T-helper 2 cell treated with Interferon-gamma antibody and Interleukin-4, amounts not matched to agents 5 μg/mL and 100 μg/mL, for 36 hours (primary cell): ENCODE data around the gene IFT43.

Experiments used
- DNase-seq: peaks from one replicate; pipeline ENCODE4 v3.0.0; 2021; ENCODE audit warnings: low spot score
- H3K27ac Mint-ChIP-seq: one replicate; pipeline ENCODE4 v1.8.0; 2021; ENCODE audit warnings: mild to moderate bottlenecking, mixed read lengths
- H3K27me3 Mint-ChIP-seq: one replicate; pipeline ENCODE4 v1.8.0; 2021; ENCODE audit warnings: low read depth, mixed read lengths
- H3K36me3 Mint-ChIP-seq: one replicate; pipeline ENCODE4 v1.8.0; 2021; ENCODE audit warnings: low read depth, mixed read lengths
- H3K4me1 Mint-ChIP-seq: one replicate; pipeline ENCODE4 v1.8.0; 2021; ENCODE audit warnings: low read depth, mixed read lengths
- H3K4me3 Mint-ChIP-seq: one replicate; pipeline ENCODE4 v1.8.0; 2022; ENCODE audit warnings: mild to moderate bottlenecking, moderate library complexity, mixed read lengths
- H3K9me3 Mint-ChIP-seq: one replicate; pipeline ENCODE4 v1.8.0; 2021; ENCODE audit warnings: mixed read lengths

Gene IFT43

DNA sequence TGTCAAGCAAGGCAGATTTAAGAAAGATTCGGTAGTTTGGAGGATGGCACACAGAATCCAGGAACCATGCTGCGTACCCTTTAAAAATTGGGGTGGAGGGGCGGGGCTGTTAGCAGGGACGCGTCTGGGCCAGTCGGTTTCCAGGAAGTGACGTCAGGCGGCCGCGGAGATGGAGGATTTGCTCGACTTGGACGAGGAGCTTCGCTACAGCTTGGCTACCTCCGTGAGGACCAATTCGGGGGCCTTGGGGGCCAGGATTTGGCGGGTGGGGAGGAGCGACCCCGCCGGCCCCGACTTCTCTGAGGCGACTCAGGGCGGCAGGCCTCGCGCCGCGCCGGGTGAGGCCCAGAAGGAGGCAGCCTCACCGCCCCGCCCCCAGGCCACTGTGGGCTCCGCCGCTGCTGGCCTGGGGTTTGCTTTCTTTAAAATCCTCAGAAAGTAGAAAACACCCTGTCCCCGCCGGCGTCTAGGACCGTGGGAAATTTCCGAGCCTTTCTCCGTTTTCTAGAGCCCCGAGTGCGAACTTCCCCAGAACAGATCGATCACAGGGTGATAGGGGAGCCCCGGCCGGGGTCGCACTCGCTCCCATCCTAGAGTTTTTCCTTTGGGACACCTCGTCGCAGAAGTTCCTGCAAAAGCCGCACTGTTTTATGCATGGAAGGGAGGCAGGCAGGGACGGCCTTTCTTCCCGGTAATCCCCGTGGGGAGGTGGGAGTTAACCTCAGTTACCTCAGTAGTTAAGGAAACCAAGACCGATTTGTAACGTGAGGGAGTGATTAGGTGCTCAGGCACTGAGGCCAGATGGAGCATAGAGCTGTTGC lies at the start of gene IFT43:
Gene IFT43 (plus strand): TSS at position 146 of the 821 bp plus-strand sequence. CDS start 24 bp downstream, at position 170.
- Mint-ChIP-seq H3K4me3 (peak within 1 kb of the TSS; percentile 78), H3K9me3 (no peaks in the 10 kb centered on the region), H3K27me3 (peaks cover 22% of the 10 kb centered on the region), H3K36me3 (no peaks in the 10 kb centered on the region), H3K4me1 (peaks cover 16% of the 10 kb centered on the region), H3K27ac (peak within 1 kb of the TSS; percentile 66)
- DNase-seq = peak; percentile 88

DNA sequence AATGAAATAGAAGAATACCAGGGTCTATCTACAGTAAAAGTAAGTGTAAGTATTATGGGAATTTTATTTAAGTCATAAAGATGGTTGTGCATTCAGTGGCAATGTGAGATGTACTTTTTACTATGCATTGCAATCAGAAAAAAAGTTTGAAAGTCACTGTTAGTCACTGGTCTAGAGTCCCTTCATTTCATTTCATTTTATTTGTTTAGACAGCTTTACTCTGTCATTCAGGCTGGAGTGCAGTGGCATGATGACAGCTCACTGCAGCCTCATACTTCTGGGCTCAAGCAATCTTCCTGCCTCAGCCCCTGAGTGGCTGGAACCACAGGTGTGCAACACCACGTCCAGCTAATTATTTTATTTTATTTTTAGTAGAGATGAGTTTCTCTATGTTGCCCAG lies 46.4 kb upstream of the IFT43 start:
- Mint-ChIP-seq H3K9me3 (no peaks in the 10 kb centered on the region), H3K4me3 (no peak overlapping the region), H3K4me1 (peaks cover 2% of the 10 kb centered on the region), H3K27ac (no peak overlapping the region), H3K27me3 (no peaks in the 10 kb centered on the region), H3K36me3 (peaks cover 1% of the 10 kb centered on the region)
- DNase-seq = no peak

DNA sequence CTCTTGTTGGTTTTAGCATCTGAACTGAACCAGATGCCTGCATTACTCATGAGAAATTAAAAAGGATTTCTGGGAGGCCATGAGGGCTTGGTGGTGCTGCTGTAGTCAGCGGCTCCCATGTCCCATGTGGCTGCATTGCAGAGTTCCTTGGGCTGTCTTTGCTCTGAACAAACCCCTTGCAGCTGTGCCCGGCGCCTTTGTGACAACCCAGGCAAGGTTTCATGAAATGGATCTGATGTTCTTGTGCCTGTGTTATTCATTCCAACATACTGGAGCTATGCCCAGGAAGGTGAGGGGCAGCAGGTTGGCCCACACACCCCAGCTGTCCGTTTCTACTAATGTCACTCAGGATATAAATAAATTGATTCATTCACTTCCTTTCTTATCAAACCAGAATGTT lies 44.5 kb upstream of the IFT43 start:
- Mint-ChIP-seq H3K9me3 (no peaks in the 10 kb centered on the region), H3K4me1 (no peaks in the 10 kb centered on the region), H3K27ac (no peak overlapping the region), H3K4me3 (no peak overlapping the region), H3K36me3 (peaks cover 1% of the 10 kb centered on the region), H3K27me3 (no peaks in the 10 kb centered on the region)
- DNase-seq = no peak

DNA sequence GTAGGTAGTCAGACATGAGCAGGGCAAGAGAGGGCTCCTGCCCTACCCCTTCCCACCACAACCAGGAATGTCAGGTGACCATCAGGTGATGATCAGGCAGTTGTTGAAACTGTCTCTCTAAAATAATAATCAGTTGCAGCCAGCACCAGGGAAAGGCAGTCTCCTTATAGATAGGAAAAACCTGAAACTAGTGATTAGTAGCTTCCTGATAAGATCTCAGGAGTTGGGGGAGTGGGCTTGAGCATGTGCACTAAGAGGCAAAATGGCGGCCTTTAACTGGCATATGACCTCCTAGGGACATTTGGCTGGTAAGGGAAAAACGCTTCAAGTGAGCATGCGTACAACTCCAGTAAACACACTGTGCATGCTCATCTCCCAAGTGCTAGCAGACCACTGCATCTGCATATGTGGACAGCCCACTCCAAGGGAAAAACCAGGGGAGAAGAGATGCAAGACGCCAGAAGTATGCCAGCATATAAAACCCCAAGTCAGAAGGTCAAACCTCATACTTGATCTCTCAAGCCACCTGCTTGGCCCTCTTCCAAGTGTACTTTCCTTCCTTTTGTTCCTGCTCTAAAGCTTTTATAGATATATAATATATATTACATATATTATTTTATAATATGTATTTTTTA lies 40.8 kb upstream of the IFT43 start:
- DNase-seq = no peak
- Mint-ChIP-seq H3K9me3 (no peaks in the 10 kb centered on the region), H3K27me3 (no peaks in the 10 kb centered on the region), H3K27ac (no peak overlapping the region), H3K4me3 (no peak overlapping the region), H3K4me1 (no peaks in the 10 kb centered on the region), H3K36me3 (peaks cover 1% of the 10 kb centered on the region)

DNA sequence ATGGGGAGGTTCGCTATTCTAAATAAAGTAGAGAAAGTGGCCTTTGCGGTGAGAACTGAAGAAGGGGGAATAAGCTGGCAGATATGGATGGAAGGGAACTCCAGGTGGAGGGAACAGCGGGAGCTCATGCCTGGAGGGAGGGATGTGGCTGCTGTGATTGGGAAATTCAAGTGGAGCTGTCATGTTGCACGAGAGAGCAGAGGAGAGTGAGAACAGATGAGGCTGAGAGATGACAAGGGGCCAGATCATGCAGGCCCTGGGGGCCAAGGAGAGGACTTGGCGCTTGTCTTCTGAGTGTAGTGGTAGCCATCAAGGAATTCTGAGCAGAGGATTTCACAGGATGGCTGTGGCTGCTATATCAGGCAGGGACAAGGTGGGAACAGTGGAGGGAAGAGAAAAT lies 38.8 kb upstream of the IFT43 start:
- Mint-ChIP-seq H3K27me3 (no peaks in the 10 kb centered on the region), H3K27ac (no peak overlapping the region), H3K36me3 (peaks cover 1% of the 10 kb centered on the region), H3K4me1 (no peaks in the 10 kb centered on the region), H3K4me3 (no peak overlapping the region), H3K9me3 (no peaks in the 10 kb centered on the region)
- no peak for DNase-seq

DNA sequence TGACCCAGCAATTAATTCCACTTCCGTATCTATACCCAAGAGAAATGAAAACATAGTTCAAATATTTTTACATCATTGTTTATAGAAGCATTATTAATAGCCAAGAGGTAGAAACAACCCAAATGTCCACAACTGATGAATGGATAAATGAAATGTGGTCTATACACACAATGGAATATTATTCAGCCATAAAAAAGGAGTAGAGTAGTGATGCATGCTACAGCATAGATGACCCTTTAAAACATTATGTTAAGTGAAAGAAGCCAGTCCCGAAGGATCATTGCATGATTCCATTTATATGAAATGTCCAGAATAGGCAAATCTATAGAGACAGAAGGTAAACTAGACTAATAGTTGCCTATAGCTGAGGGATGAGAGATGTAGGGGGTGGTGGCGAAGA lies 33.1 kb upstream of the IFT43 start:
- no peak for DNase-seq
- no peaks in the 10 kb centered on the region for H3K4me1 Mint-ChIP-seq
- H3K27me3 Mint-ChIP-seq = no peaks in the 10 kb centered on the region
- no peak overlapping the region for H3K27ac Mint-ChIP-seq
- peaks cover 3% of the 10 kb centered on the region for H3K9me3 Mint-ChIP-seq
- H3K4me3 Mint-ChIP-seq = no peak overlapping the region
- no peaks in the 10 kb centered on the region for H3K36me3 Mint-ChIP-seq

DNA sequence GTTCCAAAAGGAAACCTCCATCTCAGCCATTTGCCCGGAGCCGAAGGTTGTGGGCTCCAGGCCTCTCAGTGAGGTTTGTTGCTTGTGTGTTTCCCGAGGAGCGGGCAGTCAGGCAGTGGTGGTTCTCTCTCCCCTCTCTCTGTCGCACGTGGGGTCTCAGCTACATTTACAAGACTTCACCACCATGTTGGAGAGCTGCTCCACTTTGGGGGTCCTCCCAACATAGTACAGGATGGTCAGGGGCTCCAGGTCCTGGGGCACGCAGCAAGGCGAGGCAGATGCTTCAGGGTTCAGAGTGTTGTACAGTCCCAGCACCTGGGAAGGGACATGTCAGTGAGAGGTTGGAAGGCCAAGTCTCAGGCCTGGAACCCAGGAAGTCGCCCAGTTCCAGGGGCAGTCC lies 26.5 kb upstream of the IFT43 start:
- no peaks in the 10 kb centered on the region for H3K27me3 Mint-ChIP-seq
- no peaks in the 10 kb centered on the region for H3K9me3 Mint-ChIP-seq
- H3K27ac Mint-ChIP-seq = no peak overlapping the region
- H3K4me3 Mint-ChIP-seq = no peak overlapping the region
- DNase-seq = no peak
- no peaks in the 10 kb centered on the region for H3K4me1 Mint-ChIP-seq
- H3K36me3 Mint-ChIP-seq = no peaks in the 10 kb centered on the region

DNA sequence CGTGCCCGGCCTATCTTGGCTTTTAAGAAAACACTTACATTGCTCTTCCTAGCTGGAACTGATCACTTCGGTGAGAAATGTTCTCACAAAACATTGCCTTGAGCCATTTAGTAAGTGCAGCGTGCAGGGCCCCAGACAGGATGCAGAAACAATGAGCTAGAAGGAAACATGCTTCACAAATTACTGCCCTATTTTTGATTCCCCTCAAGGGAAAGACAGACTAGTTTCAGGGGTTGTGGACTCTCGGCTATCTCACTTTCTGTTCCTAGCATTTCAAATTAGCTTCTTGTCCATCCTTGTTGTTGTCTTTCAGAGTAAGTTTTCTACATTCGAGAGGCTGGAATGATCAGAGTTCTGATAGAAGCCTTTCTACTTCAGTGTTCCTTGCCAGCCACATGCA lies 25.3 kb upstream of the IFT43 start:
- Mint-ChIP-seq H3K36me3 (no peaks in the 10 kb centered on the region), H3K27ac (no peak overlapping the region), H3K27me3 (no peaks in the 10 kb centered on the region), H3K4me3 (no peak overlapping the region), H3K9me3 (no peaks in the 10 kb centered on the region), H3K4me1 (no peaks in the 10 kb centered on the region)
- no peak for DNase-seq

DNA sequence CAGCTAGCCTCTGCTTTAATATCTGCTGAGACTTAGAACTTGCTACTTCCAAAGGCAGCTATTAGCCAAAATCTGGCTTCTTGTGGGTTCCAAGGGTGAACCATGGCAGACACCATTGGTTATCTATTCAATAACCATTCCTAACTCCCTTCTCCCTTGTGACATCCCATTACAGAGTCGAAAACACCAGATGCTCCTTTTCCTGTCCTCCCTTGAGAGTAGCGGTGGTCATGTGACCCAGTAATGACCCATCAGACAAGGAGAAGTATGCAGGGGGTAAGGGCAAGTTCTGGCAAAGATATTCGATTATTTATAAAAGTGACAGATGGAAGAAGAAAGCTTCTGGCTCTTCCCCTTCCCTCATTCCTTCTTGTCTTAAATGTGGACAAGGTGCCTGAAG lies 23.9 kb upstream of the IFT43 start:
- Mint-ChIP-seq H3K9me3 (no peaks in the 10 kb centered on the region), H3K27me3 (no peaks in the 10 kb centered on the region), H3K4me3 (no peak overlapping the region), H3K4me1 (no peaks in the 10 kb centered on the region), H3K36me3 (no peaks in the 10 kb centered on the region), H3K27ac (no peak overlapping the region)
- no peak for DNase-seq

DNA sequence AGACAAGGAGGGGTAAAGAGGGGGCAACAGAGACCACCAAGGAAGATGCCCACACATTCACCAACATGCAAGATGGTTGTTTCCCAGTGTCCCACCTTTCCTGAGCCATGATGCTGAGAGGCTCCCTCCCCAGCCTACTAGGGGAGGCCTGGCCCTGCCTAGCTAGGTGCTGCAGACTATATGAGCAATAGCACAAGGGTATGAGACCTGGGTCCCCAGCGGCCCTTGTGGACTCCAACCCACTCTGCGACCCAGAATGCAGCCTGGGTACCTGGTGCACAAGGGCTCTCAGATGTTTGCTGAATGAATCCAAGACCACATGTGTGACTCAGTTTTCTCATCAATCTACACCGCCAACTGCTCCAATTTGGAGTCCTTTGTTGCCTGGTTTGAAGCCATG lies 17.7 kb upstream of the IFT43 start:
- Mint-ChIP-seq H3K36me3 (no peaks in the 10 kb centered on the region), H3K4me1 (no peaks in the 10 kb centered on the region), H3K27ac (no peak overlapping the region), H3K9me3 (no peaks in the 10 kb centered on the region), H3K4me3 (no peak overlapping the region), H3K27me3 (no peaks in the 10 kb centered on the region)
- DNase-seq = no peak

DNA sequence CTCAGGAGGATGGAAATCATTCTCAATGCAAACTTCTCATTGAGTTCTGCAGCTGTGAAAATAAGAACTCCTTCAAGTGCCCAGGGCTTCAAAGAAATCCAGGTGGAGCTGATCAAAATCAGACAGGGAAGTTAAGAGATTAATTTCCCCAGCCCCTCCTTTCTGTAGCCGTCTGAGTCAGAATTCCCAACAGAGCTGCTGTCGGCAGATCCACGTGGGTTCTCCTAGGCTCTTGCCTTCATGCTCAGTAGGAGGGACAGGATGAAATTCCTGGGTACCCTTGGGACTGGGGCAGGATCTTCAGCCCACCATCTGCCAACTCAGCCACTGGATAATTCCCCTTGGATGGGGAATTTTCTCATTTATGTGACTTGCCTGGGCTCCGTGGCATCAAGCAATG lies 17.1 kb upstream of the IFT43 start:
- Mint-ChIP-seq H3K4me1 (no peaks in the 10 kb centered on the region), H3K27ac (no peak overlapping the region), H3K36me3 (no peaks in the 10 kb centered on the region), H3K4me3 (no peak overlapping the region), H3K9me3 (no peaks in the 10 kb centered on the region), H3K27me3 (no peaks in the 10 kb centered on the region)
- no peak for DNase-seq

DNA sequence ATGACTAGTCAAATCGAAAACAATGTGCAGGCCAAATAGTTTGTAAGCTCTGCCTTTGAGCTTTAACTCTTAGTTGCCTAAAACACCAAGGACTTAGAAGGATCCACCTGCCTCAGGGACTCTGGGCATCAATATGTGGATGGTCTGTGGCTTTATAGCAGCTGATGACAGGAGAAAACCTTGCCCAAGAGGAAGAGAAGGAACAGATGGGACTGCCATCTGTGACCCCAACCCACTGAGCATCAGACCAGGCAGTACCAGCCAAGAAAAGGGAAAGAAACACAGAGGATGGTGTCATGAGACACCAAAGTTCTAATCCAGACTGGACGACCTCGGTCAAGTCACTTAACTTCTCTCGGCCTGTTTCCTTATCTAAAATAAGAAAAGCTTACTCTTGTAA lies 16.4 kb upstream of the IFT43 start:
- Mint-ChIP-seq H3K4me1 (no peaks in the 10 kb centered on the region), H3K4me3 (no peak overlapping the region), H3K9me3 (no peaks in the 10 kb centered on the region), H3K27ac (no peak overlapping the region), H3K27me3 (no peaks in the 10 kb centered on the region), H3K36me3 (no peaks in the 10 kb centered on the region)
- DNase-seq = no peak

DNA sequence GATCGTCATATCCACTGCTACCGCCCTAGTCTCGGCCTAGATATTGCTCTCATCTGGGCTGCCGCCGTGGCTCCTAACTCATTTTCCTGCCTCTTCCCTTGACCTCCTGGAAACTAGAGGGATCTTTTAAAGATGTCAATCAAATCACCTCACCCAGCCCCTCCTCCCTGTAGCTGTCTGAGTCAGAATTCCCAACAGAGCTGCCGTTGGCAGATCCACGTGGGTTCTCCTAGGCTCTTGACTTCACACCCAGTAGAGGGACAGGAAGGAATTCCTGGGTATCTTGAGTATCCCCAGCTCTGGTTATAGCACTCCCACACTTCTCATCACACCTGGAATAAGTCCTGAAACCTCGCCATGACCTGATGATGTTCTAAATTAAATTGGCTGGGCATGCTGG lies 15.7 kb upstream of the IFT43 start:
- Mint-ChIP-seq H3K27ac (no peak overlapping the region), H3K27me3 (no peaks in the 10 kb centered on the region), H3K9me3 (no peaks in the 10 kb centered on the region), H3K4me1 (no peaks in the 10 kb centered on the region), H3K4me3 (no peak overlapping the region), H3K36me3 (no peaks in the 10 kb centered on the region)
- no peak for DNase-seq

DNA sequence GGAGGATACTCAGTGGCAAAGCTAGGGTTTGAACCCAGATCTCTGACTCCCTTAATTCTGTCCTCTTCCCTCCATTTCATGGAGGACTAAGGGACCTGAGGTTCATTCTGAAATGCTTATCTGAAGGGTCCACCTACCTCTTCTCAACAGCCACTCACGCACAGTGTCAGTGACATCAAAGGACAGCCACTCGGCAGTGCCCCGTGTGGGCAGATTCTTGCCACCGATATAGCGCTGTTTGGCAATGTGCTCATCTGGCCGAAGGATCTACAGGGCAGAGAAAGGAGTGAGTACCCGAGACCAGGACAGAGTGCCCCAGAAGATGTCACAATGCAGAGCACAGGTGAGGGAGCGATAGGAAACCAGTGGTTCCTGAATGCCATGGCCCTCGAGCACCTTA lies 14.6 kb upstream of the IFT43 start:
- Mint-ChIP-seq H3K36me3 (no peaks in the 10 kb centered on the region), H3K9me3 (no peaks in the 10 kb centered on the region), H3K4me1 (no peaks in the 10 kb centered on the region), H3K27ac (no peak overlapping the region), H3K27me3 (no peaks in the 10 kb centered on the region), H3K4me3 (no peak overlapping the region)
- DNase-seq = no peak

DNA sequence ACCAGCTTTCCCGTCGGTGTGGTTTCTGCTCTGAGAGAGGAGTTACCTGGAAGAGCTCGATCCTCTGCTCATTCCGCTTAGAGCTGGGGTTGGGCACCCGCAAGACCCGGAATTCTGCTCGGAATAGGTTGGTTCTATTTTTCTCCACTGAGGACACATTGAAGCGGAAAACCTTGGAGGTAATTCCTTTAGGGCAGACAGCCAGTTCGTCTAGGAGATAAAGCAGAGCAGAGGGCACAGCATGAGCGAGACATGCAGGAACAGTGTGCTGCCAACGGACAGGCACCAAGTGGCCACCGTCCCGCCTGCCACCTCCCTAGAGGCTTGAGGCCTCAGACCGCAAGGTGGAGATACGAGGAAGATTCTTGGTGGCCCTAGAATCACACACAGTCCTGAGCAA lies 14.1 kb upstream of the IFT43 start:
- H3K4me3 Mint-ChIP-seq = no peak overlapping the region
- no peaks in the 10 kb centered on the region for H3K4me1 Mint-ChIP-seq
- no peaks in the 10 kb centered on the region for H3K36me3 Mint-ChIP-seq
- H3K27ac Mint-ChIP-seq = no peak overlapping the region
- no peak for DNase-seq
- H3K9me3 Mint-ChIP-seq = no peaks in the 10 kb centered on the region
- H3K27me3 Mint-ChIP-seq = no peaks in the 10 kb centered on the region
